ENCODE results near the gene ACYP2. TPM values are rescaled to one million over a fixed set of nuclear protein-coding genes. Genes with fewer than 3 reads are reported as not detected.

The ACYP2 gene
- total RNA-seq, 6 experiments from 2014 or later: 9.6 to 22.9 (median 18.5) TPM

DNA sequence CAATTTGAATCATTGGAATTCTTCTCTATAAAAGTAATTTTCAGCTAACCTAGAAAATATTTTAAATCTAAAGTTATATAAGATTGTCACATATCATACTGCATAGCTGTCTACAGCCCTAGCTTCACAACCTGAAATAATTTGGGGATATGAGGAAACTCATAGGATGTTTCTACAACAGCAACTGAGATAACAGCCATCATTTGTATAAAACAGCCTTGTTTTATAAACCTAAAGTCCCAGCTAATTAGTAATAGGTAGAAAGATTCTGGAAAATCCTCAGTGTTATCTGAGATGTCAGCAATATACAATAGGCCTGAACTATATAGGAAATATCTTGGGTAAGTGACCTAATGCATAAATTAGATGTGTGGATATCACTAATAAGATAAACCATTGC, 188.2 kb downstream of the ACYP2 start:
- Histone ChIP-seq H3K4me3 (no peak overlapping the region), H3K27ac (no peak overlapping the region), H3K27me3 (no peaks in the 10 kb centered on the region), H3K9me3 (no peaks in the 10 kb centered on the region), H3K36me3 (no peaks in the 10 kb centered on the region), H3K4me1 (no peaks in the 10 kb centered on the region)
- intact Hi-C loops (cut with DNase I): no loop called here
- TF ChIP-seq, protein P1, sequence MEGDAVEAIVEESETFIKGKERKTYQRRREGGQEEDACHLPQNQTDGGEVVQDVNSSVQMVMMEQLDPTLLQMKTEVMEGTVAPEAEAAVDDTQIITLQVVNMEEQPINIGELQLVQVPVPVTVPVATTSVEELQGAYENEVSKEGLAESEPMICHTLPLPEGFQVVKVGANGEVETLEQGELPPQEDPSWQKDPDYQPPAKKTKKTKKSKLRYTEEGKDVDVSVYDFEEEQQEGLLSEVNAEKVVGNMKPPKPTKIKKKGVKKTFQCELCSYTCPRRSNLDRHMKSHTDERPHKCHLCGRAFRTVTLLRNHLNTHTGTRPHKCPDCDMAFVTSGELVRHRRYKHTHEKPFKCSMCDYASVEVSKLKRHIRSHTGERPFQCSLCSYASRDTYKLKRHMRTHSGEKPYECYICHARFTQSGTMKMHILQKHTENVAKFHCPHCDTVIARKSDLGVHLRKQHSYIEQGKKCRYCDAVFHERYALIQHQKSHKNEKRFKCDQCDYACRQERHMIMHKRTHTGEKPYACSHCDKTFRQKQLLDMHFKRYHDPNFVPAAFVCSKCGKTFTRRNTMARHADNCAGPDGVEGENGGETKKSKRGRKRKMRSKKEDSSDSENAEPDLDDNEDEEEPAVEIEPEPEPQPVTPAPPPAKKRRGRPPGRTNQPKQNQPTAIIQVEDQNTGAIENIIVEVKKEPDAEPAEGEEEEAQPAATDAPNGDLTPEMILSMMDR (IDR thresholded peaks at IDR 0.05): no peak
- no peak for TF ChIP-seq POLR2A (IDR thresholded peaks at IDR 0.05)
- no peak for DNase-seq
- no peak for ATAC-seq

DNA sequence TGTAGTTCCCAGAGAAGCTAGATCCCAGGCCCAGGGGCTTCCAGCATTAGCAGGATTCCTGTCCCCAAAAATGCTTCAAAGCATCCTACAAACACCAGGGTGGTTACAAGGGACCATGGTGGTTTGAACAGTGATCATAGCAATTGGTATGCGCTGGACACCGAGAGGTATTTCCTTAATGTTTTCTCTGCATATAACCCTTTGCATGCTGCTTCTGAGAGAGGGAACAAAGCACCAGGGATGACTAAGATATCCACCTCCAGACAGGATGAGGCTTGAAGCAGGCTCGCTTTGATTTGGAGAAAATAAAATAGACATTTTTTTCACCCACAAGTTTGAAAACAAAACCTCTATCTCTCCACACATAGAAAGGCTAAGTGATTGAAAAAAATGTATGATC, 191.1 kb downstream of the ACYP2 start:
- no peak for ATAC-seq
- 94% methylated on average over 3 of the region's 3 CpGs for WGBS (ENCODE audit: insufficient coverage, low coverage, low lambda C conversion rate, missing lambda C conversion rate)
- Histone ChIP-seq H3K27ac (no peak overlapping the region), H3K36me3 (no peaks in the 10 kb centered on the region), H3K4me1 (no peaks in the 10 kb centered on the region), H3K27me3 (no peaks in the 10 kb centered on the region), H3K9me3 (no peaks in the 10 kb centered on the region), H3K4me3 (no peak overlapping the region)
- intact Hi-C loops (cut with DNase I): no loop called here
- TF ChIP-seq POLR2A (IDR thresholded peaks at IDR 0.05): no peak
- TF ChIP-seq, protein P1 (IDR thresholded peaks at IDR 0.05): no peak
- no peak for DNase-seq

DNA sequence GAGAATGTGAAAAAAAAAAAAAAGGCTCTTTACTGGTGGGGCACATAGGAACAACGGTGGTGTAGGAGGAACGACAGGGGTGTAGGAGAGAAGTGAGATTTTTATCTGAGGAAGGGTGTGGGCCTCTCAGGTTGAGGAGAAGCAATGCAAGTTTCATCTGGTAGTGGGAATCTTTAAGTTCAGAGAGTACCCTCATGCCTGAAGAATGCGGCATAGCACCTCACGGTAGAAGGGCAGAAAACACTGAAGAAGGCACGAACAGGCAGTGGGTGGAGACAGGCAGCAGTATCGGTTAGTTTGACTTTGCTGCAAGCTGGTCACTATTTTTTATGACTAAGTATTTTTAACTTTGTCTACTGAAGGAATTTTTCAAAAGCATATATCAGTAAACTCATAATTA, 192.8 kb downstream of the ACYP2 start:
- no peak for DNase-seq
- 90% methylated on average over 6 of the region's 6 CpGs for WGBS (ENCODE audit: insufficient coverage, low coverage, low lambda C conversion rate, missing lambda C conversion rate)
- no peaks in the 10 kb centered on the region for H3K27me3 ChIP-seq
- no peaks in the 10 kb centered on the region for H3K36me3 ChIP-seq
- no peak for TF ChIP-seq POLR2A (IDR thresholded peaks at IDR 0.05)
- TF ChIP-seq, protein P1 (IDR thresholded peaks at IDR 0.05): no peak
- no peak overlapping the region for H3K4me3 ChIP-seq
- no peaks in the 10 kb centered on the region for H3K9me3 ChIP-seq
- ATAC-seq: no peak
- H3K27ac ChIP-seq: no peak overlapping the region
- no peaks in the 10 kb centered on the region for H3K4me1 ChIP-seq
- intact Hi-C loops (cut with DNase I): no loop called here

DNA sequence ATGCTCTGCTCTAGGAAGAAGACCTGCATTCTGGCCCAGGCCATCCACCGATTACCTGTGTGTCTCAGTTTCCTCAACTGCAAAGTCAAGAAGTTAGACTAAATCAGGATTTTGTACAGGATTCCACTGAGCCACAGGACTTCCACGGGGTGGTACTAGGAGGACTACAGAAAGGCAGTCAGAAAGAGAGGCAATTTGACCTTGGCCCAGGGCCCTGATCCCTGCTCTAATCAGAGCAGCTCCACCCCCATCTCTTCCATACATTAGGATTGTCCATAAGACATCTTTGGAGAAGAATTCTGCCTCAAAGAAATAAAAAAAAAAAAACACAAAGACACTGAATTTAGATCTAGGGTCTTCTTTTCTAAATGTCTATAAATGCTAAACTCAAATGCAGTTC, 193.4 kb downstream of the ACYP2 start:
- no peaks in the 10 kb centered on the region for H3K27me3 ChIP-seq
- DNase-seq (no peak), ATAC-seq (no peak)
- no peak overlapping the region for H3K27ac ChIP-seq
- WGBS (ENCODE audit: insufficient coverage, low coverage, low lambda C conversion rate, missing lambda C conversion rate): 75% methylated on average over 2 of the region's 2 CpGs
- TF ChIP-seq, protein P1 (IDR thresholded peaks at IDR 0.05): no peak
- no peak for TF ChIP-seq POLR2A (IDR thresholded peaks at IDR 0.05)
- H3K4me1 ChIP-seq: no peaks in the 10 kb centered on the region
- H3K4me3 ChIP-seq: no peak overlapping the region
- no peaks in the 10 kb centered on the region for H3K36me3 ChIP-seq
- no peaks in the 10 kb centered on the region for H3K9me3 ChIP-seq
- intact Hi-C loops (cut with DNase I): no loop called here

DNA sequence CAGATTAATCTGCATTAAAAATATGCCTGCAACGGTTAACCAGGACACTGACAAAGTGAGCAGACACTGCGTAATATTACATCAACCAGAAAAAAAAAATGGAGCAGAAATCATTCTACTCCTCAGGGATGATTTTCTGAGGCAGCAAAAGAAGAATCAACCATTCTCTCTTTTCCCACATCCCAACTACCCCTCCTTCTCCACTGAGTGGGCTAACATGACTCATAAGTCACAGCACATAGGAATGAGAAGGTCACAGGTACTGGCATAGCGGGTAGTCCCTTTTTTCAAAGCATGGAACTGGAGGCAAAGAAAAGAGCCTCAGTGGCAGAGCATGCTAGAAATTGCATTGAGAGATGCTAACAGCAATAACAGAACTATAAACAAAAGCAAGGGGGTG, 194.9 kb downstream of the ACYP2 start:
- 84% methylated on average over 3 of the region's 3 CpGs for WGBS (ENCODE audit: insufficient coverage, low coverage, low lambda C conversion rate, missing lambda C conversion rate)
- Histone ChIP-seq H3K9me3 (no peaks in the 10 kb centered on the region), H3K4me1 (no peaks in the 10 kb centered on the region), H3K27ac (no peak overlapping the region), H3K27me3 (no peaks in the 10 kb centered on the region), H3K4me3 (no peak overlapping the region), H3K36me3 (no peaks in the 10 kb centered on the region)
- no peak for DNase-seq
- no peak for ATAC-seq
- TF ChIP-seq, protein P1 (IDR thresholded peaks at IDR 0.05): no peak
- no peak for TF ChIP-seq POLR2A (IDR thresholded peaks at IDR 0.05)
- intact Hi-C loops (cut with DNase I): no loop called here

Data from right lobe of liver (tissue), 6 donors.